ENCODE data around the gene ANK2.

ANK2 gene

GRCh38 chr4:113303315-113303714 lies 253.9 kb downstream of the ANK2 start:
- H3K4me3 ChIP-seq (ENCODE audit: low read length, poor library complexity, severe bottlenecking) = no peak overlapping the region
- H3F3A ChIP-seq (ENCODE audit: low read depth) = no peaks in the 10 kb centered on the region
- no peaks in the 10 kb centered on the region for H3K36me3 ChIP-seq (ENCODE audit: insufficient read depth, low read length)
- no peaks in the 10 kb centered on the region for H3K9me2 ChIP-seq (replicated peaks; ENCODE audit: low read depth, low read length)
- H3K4me1 ChIP-seq (ENCODE audit: insufficient read depth, low read length, poor library complexity, severe bottlenecking) = peaks cover 6% of the 10 kb centered on the region
- no peaks in the 10 kb centered on the region for H3K79me2 ChIP-seq (ENCODE audit: insufficient read depth, low read length)
- TF ChIP-seq EZH2phosphoT487 (IDR thresholded peaks at IDR 0.05; ENCODE audit: borderline replicate concordance) (no peak), CTCF (conservative IDR thresholded peaks at IDR 0.05; ENCODE audit: low read length) (no peak)
- H4K20me1 ChIP-seq (ENCODE audit: insufficient read depth, low read length, poor library complexity, severe bottlenecking) = no peaks in the 10 kb centered on the region
- no peak overlapping the region for H2AFZ ChIP-seq (ENCODE audit: low read length)
- no peak overlapping the region for H3K9ac ChIP-seq (ENCODE audit: low read depth, low read length, poor library complexity, severe bottlenecking)
- no peak overlapping the region for H3K4me2 ChIP-seq (ENCODE audit: low read depth, low read length, poor library complexity, severe bottlenecking)
- no peaks in the 10 kb centered on the region for H3K9me3 ChIP-seq (ENCODE audit: insufficient read depth, low read depth, low read length)
- no peaks in the 10 kb centered on the region for H3K27me3 ChIP-seq (ENCODE audit: insufficient read depth, low read length, poor library complexity, severe bottlenecking)

- TF ChIP-seq CTCF (conservative IDR thresholded peaks at IDR 0.05; ENCODE audit: low read length) = no peak
- TF ChIP-seq EZH2phosphoT487 (IDR thresholded peaks at IDR 0.05; ENCODE audit: borderline replicate concordance) = no peak
- no peak overlapping the region for H3K4me2 ChIP-seq (ENCODE audit: low read depth, low read length, poor library complexity, severe bottlenecking)
Observed at GRCh38 chr4:113311047-113311446, 261.6 kb downstream of the ANK2 start.

DNA sequence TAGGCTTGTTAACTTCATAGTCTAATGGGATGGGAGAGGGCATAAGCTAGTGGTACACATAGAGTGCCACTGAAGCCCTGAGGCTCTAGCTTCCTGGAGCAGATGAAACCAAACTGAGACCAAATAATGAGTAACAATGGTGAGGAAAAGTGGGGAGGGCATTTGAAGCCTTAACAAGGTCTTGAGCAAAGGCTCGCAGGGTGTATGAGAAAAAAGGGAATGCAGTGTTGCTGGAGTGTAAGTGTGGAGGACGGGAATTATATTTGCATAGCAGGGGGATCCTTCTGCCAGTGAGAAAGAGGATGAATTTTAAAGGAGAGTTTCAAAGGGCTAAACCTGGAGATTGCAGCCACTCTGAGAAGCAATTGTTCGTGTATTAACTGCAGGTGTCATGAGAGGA lies 263.1 kb downstream of the ANK2 start:
- Histone ChIP-seq H3F3A (ENCODE audit: low read depth) (no peaks in the 10 kb centered on the region), H3K79me2 (ENCODE audit: insufficient read depth, low read length) (no peaks in the 10 kb centered on the region), H3K36me3 (ENCODE audit: insufficient read depth, low read length) (no peaks in the 10 kb centered on the region), H3K9me2 (replicated peaks; ENCODE audit: low read depth, low read length) (no peaks in the 10 kb centered on the region), H3K9ac (ENCODE audit: low read depth, low read length, poor library complexity, severe bottlenecking) (no peak overlapping the region), H3K9me3 (ENCODE audit: insufficient read depth, low read depth, low read length) (no peaks in the 10 kb centered on the region), H2AFZ (ENCODE audit: low read length) (peak overlapping the region; percentile 25; the same call in 1 of the 2 replicates), H4K20me1 (ENCODE audit: insufficient read depth, low read length, poor library complexity, severe bottlenecking) (no peaks in the 10 kb centered on the region), H3K4me3 (ENCODE audit: low read length, poor library complexity, severe bottlenecking) (no peak overlapping the region), H3K27me3 (ENCODE audit: insufficient read depth, low read length, poor library complexity, severe bottlenecking) (no peaks in the 10 kb centered on the region), H3K4me1 (ENCODE audit: insufficient read depth, low read length, poor library complexity, severe bottlenecking) (peaks cover 6% of the 10 kb centered on the region), H3K4me2 (ENCODE audit: low read depth, low read length, poor library complexity, severe bottlenecking) (no peak overlapping the region)
- TF ChIP-seq CTCF (conservative IDR thresholded peaks at IDR 0.05; ENCODE audit: low read length) (no peak), EZH2phosphoT487 (IDR thresholded peaks at IDR 0.05; ENCODE audit: borderline replicate concordance) (no peak)

More at GRCh38 chr4:113311047-113311446, 261.6 kb downstream of the ANK2 start:
- no peaks in the 10 kb centered on the region for H3K27me3 ChIP-seq (ENCODE audit: insufficient read depth, low read length, poor library complexity, severe bottlenecking)
- no peak overlapping the region for H3K4me3 ChIP-seq (ENCODE audit: low read length, poor library complexity, severe bottlenecking)
- H4K20me1 ChIP-seq (ENCODE audit: insufficient read depth, low read length, poor library complexity, severe bottlenecking) = no peaks in the 10 kb centered on the region
- H3K9ac ChIP-seq (ENCODE audit: low read depth, low read length, poor library complexity, severe bottlenecking) = no peak overlapping the region
- H3K36me3 ChIP-seq (ENCODE audit: insufficient read depth, low read length) = no peaks in the 10 kb centered on the region
- no peaks in the 10 kb centered on the region for H3K4me1 ChIP-seq (ENCODE audit: insufficient read depth, low read length, poor library complexity, severe bottlenecking)
- no peaks in the 10 kb centered on the region for H3K9me2 ChIP-seq (replicated peaks; ENCODE audit: low read depth, low read length)
- H3K79me2 ChIP-seq (ENCODE audit: insufficient read depth, low read length) = no peaks in the 10 kb centered on the region
- no peak overlapping the region for H2AFZ ChIP-seq (ENCODE audit: low read length)
- H3K9me3 ChIP-seq (ENCODE audit: insufficient read depth, low read depth, low read length) = no peaks in the 10 kb centered on the region
- H3F3A ChIP-seq (ENCODE audit: low read depth) = no peaks in the 10 kb centered on the region

Data from Loucy (cell line).